Nasal cavity respiratory epithelium epithelial cell of viscerocranial mucosa (primary cell): Measurements from ENCODE around the gene IDUA. TPM values are rescaled to one million over a fixed set of nuclear protein-coding genes. Genes with fewer than 3 reads are reported as not detected.

ENCODE experiments used
- total RNA-seq: library from RNA; depleted of rRNA; stranded (reverse); fragments of >200 nt; gene quantifications from 2 replicates; pipeline ENCODE4 v1.2.3, GENCODE V29; 2014

IDUA gene
- 2.4 and 26.3 TPM in 2 replicates for total RNA-seq

DNA sequence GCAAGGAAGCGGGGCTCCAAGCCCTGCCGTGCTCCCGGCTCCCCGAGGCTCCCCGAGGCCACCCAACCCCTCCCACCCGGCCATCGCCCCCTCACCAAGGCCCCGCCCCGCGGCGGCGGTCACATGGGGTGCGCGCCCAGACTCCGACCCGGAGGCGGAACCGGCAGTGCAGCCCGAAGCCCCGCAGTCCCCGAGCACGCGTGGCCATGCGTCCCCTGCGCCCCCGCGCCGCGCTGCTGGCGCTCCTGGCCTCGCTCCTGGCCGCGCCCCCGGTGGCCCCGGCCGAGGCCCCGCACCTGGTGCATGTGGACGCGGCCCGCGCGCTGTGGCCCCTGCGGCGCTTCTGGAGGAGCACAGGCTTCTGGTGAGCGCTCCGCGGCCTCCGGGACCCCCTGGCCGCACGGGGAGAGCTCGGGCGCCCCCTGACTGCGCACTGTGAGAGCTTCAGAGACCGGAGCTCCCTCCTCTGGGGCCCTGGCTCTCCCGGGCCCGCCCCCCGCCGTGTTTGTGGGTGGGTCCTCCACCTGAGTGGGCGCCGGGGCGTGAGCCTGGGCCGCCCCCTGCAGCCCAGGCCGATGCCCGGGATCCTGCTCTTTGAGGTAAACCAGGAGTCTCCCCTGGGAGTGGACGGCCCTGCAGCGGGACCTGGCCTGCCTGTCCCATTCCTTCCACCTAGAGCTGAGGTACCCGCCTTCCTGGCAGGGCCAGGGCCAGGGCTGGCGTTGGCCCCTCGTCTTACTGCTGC is at the start of gene IDUA:
TSS of gene IDUA (plus strand) at position 166 of the 745 bp plus-strand sequence. CDS start at position 207, 41 bp downstream.

DNA sequence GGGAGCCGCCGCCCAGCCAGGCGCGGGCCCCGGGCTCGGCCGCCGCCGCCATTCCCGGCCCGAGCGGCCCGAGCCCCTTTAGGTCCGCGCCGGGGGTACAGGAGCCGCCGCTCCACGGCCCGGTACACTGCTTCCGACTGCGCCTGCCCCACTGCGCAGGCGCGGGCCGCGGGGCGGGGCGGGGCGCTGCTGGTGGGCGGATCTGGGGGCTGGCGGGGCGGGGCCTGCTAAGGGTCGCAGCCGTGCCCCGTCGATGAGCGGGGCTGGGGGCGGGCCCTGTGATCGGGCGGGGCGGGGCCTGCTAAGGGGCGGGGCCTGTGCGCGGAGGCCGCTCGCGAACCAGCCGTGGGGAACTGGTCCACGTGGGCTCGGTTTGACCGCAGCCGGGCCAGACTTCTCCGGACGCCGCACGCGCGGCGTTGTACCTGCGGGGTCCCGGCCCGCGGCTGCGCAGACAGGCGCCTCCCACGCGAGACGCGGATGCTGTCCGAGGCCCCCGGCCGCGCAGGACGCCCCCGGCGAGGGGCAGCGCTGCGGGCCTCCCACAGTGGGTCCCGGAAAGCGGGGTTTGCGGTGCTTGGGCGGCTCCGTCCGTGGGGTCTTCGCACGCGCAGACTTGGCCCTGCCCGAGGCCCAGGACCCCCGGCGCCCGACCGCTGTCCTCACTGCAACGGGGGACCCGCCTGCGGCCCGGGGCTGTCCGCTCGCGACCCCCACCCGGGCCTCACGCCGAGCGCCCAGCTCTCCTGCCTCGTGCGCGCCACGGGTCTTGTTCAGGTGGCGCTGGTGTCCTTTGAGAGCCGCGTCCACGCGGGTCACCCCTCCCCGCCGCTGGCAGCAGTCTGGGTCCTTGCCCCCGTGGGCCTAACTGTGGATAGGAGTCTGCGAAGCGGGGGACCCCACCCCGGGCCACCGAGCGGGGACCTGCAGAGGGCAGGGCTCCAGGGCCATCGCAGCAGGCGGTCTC is 13.1 kb upstream of the IDUA start, which contains the start of gene DGKQ:
TSS of gene DGKQ (minus strand) at position 139 of the 967 bp plus-strand sequence. CDS start at position 52, 87 bp downstream.

GRCh38 chr4:993111-994029 is 6.5 kb downstream of the IDUA start, which contains the start of gene SLC26A1:
SLC26A1 (minus strand) TSS chr4:993404; CDS start chr4:991703, 1,701 bp downstream.

DNA sequence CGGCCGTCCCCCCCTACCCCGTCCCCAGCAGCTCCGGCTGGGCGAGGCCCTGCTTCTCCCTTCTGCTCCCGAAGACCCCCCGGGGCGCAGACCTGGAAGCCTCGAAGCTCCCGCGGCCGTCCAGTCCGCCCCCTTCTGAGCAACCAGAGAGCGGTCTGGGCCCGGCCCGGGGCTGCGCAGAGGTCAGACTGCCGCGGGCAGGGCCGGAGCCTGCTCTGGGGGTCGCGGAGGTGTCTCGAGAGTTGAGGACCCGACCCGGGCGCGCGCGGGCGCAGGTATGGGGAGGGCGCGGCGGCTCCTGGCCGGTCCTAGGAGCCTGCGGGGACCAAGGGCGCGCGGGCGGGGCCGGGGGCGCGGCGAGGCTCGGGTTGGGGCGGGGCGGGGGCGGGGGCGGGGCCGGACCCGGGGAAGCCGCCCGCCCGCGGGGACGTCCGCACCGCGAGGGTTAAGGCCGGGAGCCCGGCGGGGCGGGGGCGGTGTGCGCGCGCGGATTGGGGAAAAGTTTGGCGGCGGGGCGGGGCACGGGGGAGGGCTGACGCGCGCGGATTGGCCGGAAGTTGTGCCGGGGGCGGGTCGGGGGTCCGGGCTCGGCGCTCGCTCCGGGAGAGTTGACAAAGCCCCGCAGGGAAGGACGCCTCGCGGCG is 24.3 kb downstream of the IDUA start, which contains the start of gene FGFRL1:
TSS of gene FGFRL1 (plus strand) at position 605 of the 644 bp plus-strand sequence. CDS start 860 bp downstream, outside the sequence.

Other genes with a start within 250 kb of the IDUA start
- 0.21 TPM in 1 of 2 replicates, not detected in the other for gene CPLX1, start 160.9 kb upstream of the IDUA start, total RNA-seq
- gene GAK, start 54.7 kb upstream of the IDUA start, total RNA-seq = 67.0 and 91.8 TPM in 2 replicates
- gene TMEM175, start 54.6 kb upstream of the IDUA start, total RNA-seq = 6.5 and 14.5 TPM in 2 replicates
- gene DGKQ, start 13.5 kb upstream of the IDUA start, total RNA-seq = 19.1 and 37.9 TPM in 2 replicates
- gene SLC26A1, start 6.4 kb downstream of the IDUA start, total RNA-seq = under 0.01 and 0.07 TPM in 2 replicates
- 15.0 and 25.3 TPM in 2 replicates for gene FGFRL1, start 24.6 kb downstream of the IDUA start, total RNA-seq
- 0.68 and 0.71 TPM in 2 replicates for gene RNF212, start 126.5 kb downstream of the IDUA start, total RNA-seq
- 3.1 and 16.9 TPM in 2 replicates for gene SPON2, start 185.5 kb downstream of the IDUA start, total RNA-seq